Dermis lymphatic vessel endothelial cell (primary cell): ENCODE measurements around the gene KIAA1143. TPM values are rescaled to one million over a fixed set of nuclear protein-coding genes. Genes with fewer than 3 reads are reported as not detected.

ENCODE experiments used
- total RNA-seq: library from RNA; depleted of rRNA; stranded (reverse); fragments of >200 nt; gene quantifications from 2 replicates; pipeline ENCODE4 v1.2.1, GENCODE V29; 2014

Gene KIAA1143
- total RNA-seq = 19.4 and 24.6 TPM in 2 replicates

DNA sequence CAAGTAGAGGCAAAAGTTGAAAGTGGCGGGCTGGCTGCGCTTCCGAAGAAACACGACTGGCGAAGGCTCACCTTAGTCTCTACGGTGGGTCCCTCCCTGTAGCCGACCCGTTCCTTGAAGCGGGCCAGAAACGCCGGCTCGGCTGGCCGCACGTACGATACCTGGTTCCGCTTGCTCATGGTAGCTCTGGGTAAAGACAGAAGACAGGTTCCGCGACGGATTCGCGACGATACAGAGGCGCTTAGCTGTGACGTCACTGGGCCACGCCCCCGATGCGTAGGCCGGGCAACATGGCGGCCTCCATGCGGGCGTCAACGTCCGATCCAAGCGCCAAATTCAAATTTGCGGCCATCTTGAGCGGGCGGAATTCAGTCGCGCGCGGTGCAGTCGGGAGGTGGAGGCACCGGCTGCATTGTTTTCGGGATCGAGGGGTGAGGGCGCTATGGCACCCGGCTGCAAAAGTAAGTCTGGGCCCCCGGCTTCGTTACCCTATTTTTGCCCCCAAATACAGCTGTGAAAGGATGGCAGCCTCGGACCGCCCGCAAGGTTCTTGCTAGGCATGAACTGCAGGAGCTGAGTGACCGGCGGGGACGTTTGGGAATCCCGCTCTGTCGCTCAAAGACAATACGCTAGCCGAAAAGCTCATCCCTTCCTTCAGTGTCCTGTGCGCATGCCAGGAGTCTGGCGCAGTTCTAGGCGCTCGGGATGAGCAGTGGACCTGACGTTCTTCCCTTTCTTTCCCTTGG, at the start of gene KIAA1143, which contains the start of gene KIF15:
KIAA1143 (minus strand) TSS at position 196 of the 746 bp plus-strand sequence; CDS start at position 179, 17 bp downstream.
KIF15 (plus strand) TSS at position 371 of the 746 bp plus-strand sequence; CDS start at position 443, 72 bp downstream.

GRCh38 chr3:44729384-44729910, 32.0 kb downstream of the KIAA1143 start, which contains the start of gene ZNF501:
Gene ZNF501 (plus strand): TSS chr3:44729635. CDS start chr3:44734422, 4,787 bp downstream.

GRCh38 chr3:44712455-44713075, 48.9 kb downstream of the KIAA1143 start, which contains the start of gene ZNF502:
Gene ZNF502 (plus strand): TSS chr3:44712660. CDS start chr3:44720262, 7,602 bp downstream.

Other genes with a start within 250 kb of the KIAA1143 start
- gene ZKSCAN7, start 206.4 kb downstream of the KIAA1143 start, total RNA-seq = 0.87 and 2.2 TPM in 2 replicates
- under 0.01 and 0.26 TPM in 2 replicates for gene ZNF660, start 176.7 kb downstream of the KIAA1143 start, total RNA-seq
- gene ZNF197, start 136.6 kb downstream of the KIAA1143 start, total RNA-seq = 6.6 and 11.1 TPM in 2 replicates
- 14.3 and 18.0 TPM in 2 replicates for gene ZNF35, start 112.9 kb downstream of the KIAA1143 start, total RNA-seq
- 2.2 and 4.2 TPM in 2 replicates for gene ZNF502, start 49.0 kb downstream of the KIAA1143 start, total RNA-seq
- gene ZNF501, start 32.0 kb downstream of the KIAA1143 start, total RNA-seq = 4.2 and 6.7 TPM in 2 replicates
- gene KIF15, start 175 bp upstream of the KIAA1143 start, total RNA-seq = 1.8 and 2.2 TPM in 2 replicates
- gene TMEM42, start 100.3 kb upstream of the KIAA1143 start, total RNA-seq = 7.5 and 8.5 TPM in 2 replicates
- under 0.01 TPM in 1 of 2 replicates, not detected in the other for gene TGM4, start 113.0 kb upstream of the KIAA1143 start, total RNA-seq
- gene ZDHHC3, start 214.6 kb upstream of the KIAA1143 start, total RNA-seq = 62.0 and 74.7 TPM in 2 replicates
- 35.4 and 51.0 TPM in 2 replicates for gene EXOSC7, start 214.6 kb upstream of the KIAA1143 start, total RNA-seq